Astrocyte (in vitro differentiated cells and primary cell): ENCODE data around the gene SPTBN1.

Experiments
- CTCF ChIP-seq: IDR thresholded peaks from 2 replicates; pipeline ENCODE4 v1.5.1; 2011; ENCODE audit warnings: low read depth, mild to moderate bottlenecking, inconsistent platforms, low read length, moderate library complexity; ENCODE audit not compliant: insufficient read depth
- EZH2 ChIP-seq: IDR thresholded peaks from 2 replicates; pipeline ENCODE4 v1.6.1; 2012; ENCODE audit warnings: mild to moderate bottlenecking, low read length, inconsistent platforms; ENCODE audit not compliant: insufficient read depth

GRCh38 chr2:54440050-54440449, 16.1 kb upstream of the SPTBN1 start:
- TF ChIP-seq CTCF (no peak), EZH2 (no peak)
